ENCODE data around the gene ACER3.
"Not testable (repeated sequence)": the region's sequence is repeated elsewhere in the genome, so short reads cannot be mapped to it uniquely, and the experiment has no call there.

ACER3 gene

GRCh38 chr11:76978239-76978638, 117.5 kb downstream of the ACER3 start:
- no peak for FAIRE-seq
- no peak for DNase-seq (ENCODE audit: extremely low spot score, insufficient read length, low read depth)

- DNase-seq (ENCODE audit: extremely low spot score, insufficient read length, low read depth) = no peak
- no peak for FAIRE-seq
Measured at GRCh38 chr11:76978818-76979217, 118.1 kb downstream of the ACER3 start.

- DNase-seq (ENCODE audit: extremely low spot score, insufficient read length, low read depth) (no peak), FAIRE-seq (no peak)
Measured at GRCh38 chr11:76980196-76980595, 119.5 kb downstream of the ACER3 start.

- FAIRE-seq (no peak), DNase-seq (ENCODE audit: extremely low spot score, insufficient read length, low read depth) (no peak)
Measured at GRCh38 chr11:76984743-76985142, 124.0 kb downstream of the ACER3 start.

GRCh38 chr11:76987203-76987602, 126.5 kb downstream of the ACER3 start:
- DNase-seq (ENCODE audit: extremely low spot score, insufficient read length, low read depth) (no peak), FAIRE-seq (no peak)

- no peak for FAIRE-seq
Measured at GRCh38 chr11:76990628-76991027, 129.9 kb downstream of the ACER3 start.

GRCh38 chr11:76995081-76995576, 134.4 kb downstream of the ACER3 start:
- no peak for DNase-seq (ENCODE audit: extremely low spot score, insufficient read length, low read depth)

More at GRCh38 chr11:76990628-76991027, 129.9 kb downstream of the ACER3 start:
- no peak for DNase-seq (ENCODE audit: extremely low spot score, insufficient read length, low read depth)

GRCh38 chr11:76997512-76997911, 136.8 kb downstream of the ACER3 start:
- no peak for FAIRE-seq

More at GRCh38 chr11:76995081-76995576, 134.4 kb downstream of the ACER3 start:
- FAIRE-seq = no peak

GRCh38 chr11:76999597-76999996, 138.9 kb downstream of the ACER3 start:
- DNase-seq (ENCODE audit: extremely low spot score, insufficient read length, low read depth) (no peak), FAIRE-seq (no peak)

More at GRCh38 chr11:76997512-76997911, 136.8 kb downstream of the ACER3 start:
- no peak for DNase-seq (ENCODE audit: extremely low spot score, insufficient read length, low read depth)

- DNase-seq (ENCODE audit: extremely low spot score, insufficient read length, low read depth) = no peak
- no peak for FAIRE-seq
Measured at GRCh38 chr11:77001613-77002012, 140.9 kb downstream of the ACER3 start.

- FAIRE-seq (no peak), DNase-seq (ENCODE audit: extremely low spot score, insufficient read length, low read depth) (no peak)
Measured at GRCh38 chr11:77002776-77003175, 142.1 kb downstream of the ACER3 start.

- FAIRE-seq (no peak), DNase-seq (ENCODE audit: extremely low spot score, insufficient read length, low read depth) (no peak)
Measured at GRCh38 chr11:77003963-77004362, 143.2 kb downstream of the ACER3 start.

GRCh38 chr11:77009533-77010160, 148.9 kb downstream of the ACER3 start:
- no peak for DNase-seq (ENCODE audit: extremely low spot score, insufficient read length, low read depth)
- FAIRE-seq = no peak

- DNase-seq (ENCODE audit: extremely low spot score, insufficient read length, low read depth) (no peak), FAIRE-seq (no peak)
Measured at GRCh38 chr11:77014669-77015068, 154.0 kb downstream of the ACER3 start.

- not testable (repeated sequence) for FAIRE-seq
Measured at GRCh38 chr11:77018396-77018924, 157.7 kb downstream of the ACER3 start.

GRCh38 chr11:77019976-77020595, 159.4 kb downstream of the ACER3 start:
- no peak for DNase-seq (ENCODE audit: extremely low spot score, insufficient read length, low read depth)

More at GRCh38 chr11:77018396-77018924, 157.7 kb downstream of the ACER3 start:
- DNase-seq (ENCODE audit: extremely low spot score, insufficient read length, low read depth) = not testable (repeated sequence)

GRCh38 chr11:77020734-77021133, 160.0 kb downstream of the ACER3 start:
- no peak for DNase-seq (ENCODE audit: extremely low spot score, insufficient read length, low read depth)
- no peak for FAIRE-seq

More at GRCh38 chr11:77019976-77020595, 159.4 kb downstream of the ACER3 start:
- FAIRE-seq = no peak

GRCh38 chr11:77024745-77025144, 164.0 kb downstream of the ACER3 start:
- FAIRE-seq = no peak

GRCh38 chr11:77026221-77026620, 165.5 kb downstream of the ACER3 start:
- DNase-seq (ENCODE audit: extremely low spot score, insufficient read length, low read depth) (no peak), FAIRE-seq (no peak)

More at GRCh38 chr11:77024745-77025144, 164.0 kb downstream of the ACER3 start:
- no peak for DNase-seq (ENCODE audit: extremely low spot score, insufficient read length, low read depth)

- FAIRE-seq (no peak), DNase-seq (ENCODE audit: extremely low spot score, insufficient read length, low read depth) (no peak)
Measured at GRCh38 chr11:77026743-77027142, 166.0 kb downstream of the ACER3 start.

- no peak for FAIRE-seq
- DNase-seq (ENCODE audit: extremely low spot score, insufficient read length, low read depth) = no peak
Measured at GRCh38 chr11:77027275-77027674, 166.6 kb downstream of the ACER3 start.
